B cell (primary cell): Measurements from ENCODE around the gene MAN2A2. TPM values are rescaled to one million over a fixed set of nuclear protein-coding genes. Genes with fewer than 3 reads are reported as not detected.
A peak's percentile ranks its signal among the peaks of the same experiment; 100 is the strongest.

Source experiments
- ATAC-seq: fragments of 200-7000 bp; cut with Tn5 transposase; one replicate; pipeline ENCODE4 v1.10.0; 2021; ENCODE audit warnings: low read depth, mild to moderate bottlenecking, moderate number of reproducible peaks, moderate library complexity
- CTCF ChIA-PET: fragments of 350-600 bp; sonication (Branson Sonifier 250); formaldehyde crosslinking; loops from one replicate; lab custom pipeline; 2021; ENCODE audit warnings: antibody characterized with exemption, inconsistent platforms; lab: Charles Lee
- POLR2A ChIA-PET: fragments of 350-600 bp; sonication (Branson Sonifier 250); formaldehyde crosslinking; loops from one replicate; lab custom pipeline; 2021; ENCODE audit warnings: antibody characterized with exemption; lab: Charles Lee
- DNase-seq: peaks from one replicate; pipeline ENCODE4 v3.0.0; 2013
- H2AFZ ChIP-seq: 2 replicates; pipeline ENCODE4 v1.6.1; 2012; ENCODE audit warnings: mild to moderate bottlenecking, low read depth, low read length; ENCODE audit not compliant: insufficient read depth, poor library complexity, severe bottlenecking
- H3K27ac ChIP-seq, 2 donors: 1 replicate in 1 of 2; 2 replicates in 1 of 2; pipeline ENCODE4 v1.5.1; 2012 to 2013; ENCODE audit warnings: low read length in 2 of 2, mild to moderate bottlenecking in 2 of 2, moderate library complexity in 1 of 2
- H3K27me3 ChIP-seq, 4 experiments: fragments of 200-600 bp in 1 of 4; sonication (generic) in 1 of 4; replicated peaks in 1 of 4; 1 replicate in 2 of 4; 2 replicates in 2 of 4; pipeline versions ENCODE4 v1.6.1 to v1.7.0; 2013 to 2016; ENCODE audit warnings: low read length in 3 of 4, mild to moderate bottlenecking in 2 of 4, mixed read lengths in 1 of 4, moderate library complexity in 1 of 4; ENCODE audit not compliant: insufficient read depth in 4 of 4, control insufficient read depth in 3 of 4; ENCODE audit errors: control extremely low read depth in 1 of 4
- H3K36me3 ChIP-seq, 2 experiments: replicated peaks in 1 of 2; 1 replicate in 1 of 2; 2 replicates in 1 of 2; pipeline versions ENCODE4 v1.6.1 to v1.7.1; 2013; ENCODE audit warnings: low read length in 1 of 2; ENCODE audit not compliant: insufficient read depth in 2 of 2, control insufficient read depth in 1 of 2; ENCODE audit errors: control extremely low read depth in 1 of 2, extremely low read depth in 1 of 2
- H3K4me1 ChIP-seq, 2 donors: fragments of 200-600 bp in 1 of 2; sonication (generic) in 1 of 2; 1 replicate in 1 of 2; 2 replicates in 1 of 2; pipeline versions ENCODE4 v1.5.1 to v1.6.1; 2013 to 2017; ENCODE audit warnings: low read length in 2 of 2; ENCODE audit not compliant: control insufficient read depth in 2 of 2, insufficient read depth in 2 of 2
- H3K4me2 ChIP-seq: replicated peaks from 2 replicates; pipeline ENCODE3; 2012; ENCODE audit warnings: mild to moderate bottlenecking, low read depth, low read length; ENCODE audit not compliant: poor library complexity, severe bottlenecking
- H3K4me3 ChIP-seq, 5 experiments: fragments of 200-600 bp in 1 of 5; sonication (generic) in 1 of 5; 1 replicate in 3 of 5; 2 replicates in 2 of 5; pipeline versions ENCODE4 v1.5.1 to v1.7.0; 2011 to 2016; ENCODE audit warnings: low read length in 4 of 5, mild to moderate bottlenecking in 4 of 5, low read depth in 2 of 5, control low read depth in 1 of 5, moderate library complexity in 1 of 5; ENCODE audit not compliant: insufficient read depth in 1 of 5; ENCODE audit errors: control extremely low read depth in 1 of 5, extremely low read depth in 1 of 5
- H3K79me2 ChIP-seq: fragments of 200-600 bp; sonication (generic); one replicate; pipeline ENCODE4 v1.6.0; 2016; ENCODE audit warnings: low read length; ENCODE audit not compliant: control insufficient read depth, insufficient read depth
- H3K9ac ChIP-seq: fragments of 200-600 bp; sonication (generic); 2 replicates; pipeline ENCODE4 v1.6.1; 2017; ENCODE audit warnings: mild to moderate bottlenecking, low read length, moderate library complexity
- H3K9me3 ChIP-seq, 3 donors: one replicate each; pipeline versions ENCODE4 v1.6.1 to v1.7.1; 2013; ENCODE audit warnings: low read length in 2 of 3; ENCODE audit not compliant: control insufficient read depth in 2 of 3, insufficient read depth in 1 of 3; ENCODE audit errors: control extremely low read depth in 1 of 3
- H4K20me1 ChIP-seq: 2 replicates; pipeline ENCODE4 v1.6.0; 2012; ENCODE audit warnings: mild to moderate bottlenecking, low read length; ENCODE audit not compliant: insufficient read depth, control insufficient read depth, poor library complexity, severe bottlenecking
- H3K27ac Mint-ChIP-seq: one replicate; pipeline ENCODE4 v1.8.0; 2021; ENCODE audit warnings: mixed read lengths
- H3K27me3 Mint-ChIP-seq: one replicate; pipeline ENCODE4 v1.8.0; 2021; ENCODE audit warnings: mixed read lengths
- H3K4me1 Mint-ChIP-seq: one replicate; pipeline ENCODE4 v1.8.0; 2021; ENCODE audit warnings: mixed read lengths
- H3K4me3 Mint-ChIP-seq: one replicate; pipeline ENCODE4 v1.8.0; 2021; ENCODE audit warnings: mixed read lengths
- H3K9me3 Mint-ChIP-seq: one replicate; pipeline ENCODE4 v1.8.0; 2022; ENCODE audit warnings: mixed read lengths; ENCODE audit not compliant: insufficient read depth
- EZH2 ChIP-seq: IDR thresholded peaks from 2 replicates; pipeline ENCODE4 v1.6.1; 2012; ENCODE audit warnings: borderline replicate concordance, low read depth, mild to moderate bottlenecking, moderate library complexity, low read length; ENCODE audit not compliant: insufficient read depth, poor library complexity, severe bottlenecking
- WGBS: methylation state at CpG from one replicate; pipeline ENCODE4 v1.1.5; 2013; ENCODE audit warnings: missing lambda C conversion rate; ENCODE audit not compliant: insufficient coverage; 5-methylcytosine and 5-hydroxymethylcytosine counted together
- intact Hi-C: fragments of 100-400 bp; cut with micrococcal nuclease; formaldehyde crosslinking; loops from one replicate; pipeline ENCODE4 v1.10.0; 2022
- polyA plus RNA-seq: library from polyadenylated mRNA; depleted of rRNA; stranded (reverse); fragments of >200 nt; gene quantifications from 2 replicates; pipeline ENCODE4 v1.2.3, GENCODE V29; 2012
- total RNA-seq, 2 donors: library from RNA; stranded (reverse); fragments of 120-200 nt in 1 of 2; gene quantifications; 1 replicate in 1 of 2; 2 replicates in 1 of 2; pipeline versions ENCODE4 v1.2.3 to v1.2.4, GENCODE V29; 2013 to 2022
- TF ChIP-seq, protein P1 (sequence below): fragments of 200-600 bp; IDR thresholded peaks from one replicate; pipeline ENCODE4 v1.8.0; 2022; ENCODE audit warnings: antibody characterized with exemption, mild to moderate bottlenecking

Gene MAN2A2
- total and polyA plus RNA-seq, 2 donors (not counting 1 experiment from before 2014, with no cell fraction given), result 180 to 234 TPM

GRCh38 chr15:90936823-90937222, 33.7 kb downstream of the MAN2A2 start:
- ChIA-PET POLR2A (interaction anchor here (1.1 kb wide), 2 partner anchors 17 to 20 kb away, joined by 5 to 9 read pairs; no protein-coding TSS in a partner anchor), CTCF (interaction anchor here (1.2 to 9.5 kb wide), 5 partner anchors 18 to 113 kb away, joined by 3 to 260 read pairs (median 7); partner anchors contain the start of genes MAN2A2 and RCCD1)
- Histone ChIP-seq H3K36me3 (peaks cover 3 to 39% of the 10 kb centered on the region in 2 experiments), H3K4me3 (no peak overlapping the region), H2AFZ (no peak overlapping the region), H3K9me3 (no peaks in the 10 kb centered on the region), H3K79me2 (peaks cover 14% of the 10 kb centered on the region), H3K27ac (no peak overlapping the region), H4K20me1 (peaks cover 9% of the 10 kb centered on the region), H3K4me1 (peaks cover 23 to 40% of the 10 kb centered on the region in 2 donors), H3K9ac (no peak overlapping the region), H3K27me3 (no peaks in the 10 kb centered on the region), H3K4me2 (no peak overlapping the region)
- Mint-ChIP-seq H3K27ac (peak overlapping the region; percentile 50), H3K27me3 (no peaks in the 10 kb centered on the region), H3K4me1 (peaks cover 28% of the 10 kb centered on the region), H3K9me3 (no peaks in the 10 kb centered on the region), H3K4me3 (peak overlapping the region; percentile 99)
- intact Hi-C loops, result loop anchor here (10.0 kb wide), 1 partner anchor 1242 kb away; the partner anchor contains the start of genes PEX11A and WDR93
- DNase-seq (no peak), ATAC-seq (no peak)
- WGBS, result 100% methylated on average over 1 of the region's 1 CpG
- TF ChIP-seq, protein P1, sequence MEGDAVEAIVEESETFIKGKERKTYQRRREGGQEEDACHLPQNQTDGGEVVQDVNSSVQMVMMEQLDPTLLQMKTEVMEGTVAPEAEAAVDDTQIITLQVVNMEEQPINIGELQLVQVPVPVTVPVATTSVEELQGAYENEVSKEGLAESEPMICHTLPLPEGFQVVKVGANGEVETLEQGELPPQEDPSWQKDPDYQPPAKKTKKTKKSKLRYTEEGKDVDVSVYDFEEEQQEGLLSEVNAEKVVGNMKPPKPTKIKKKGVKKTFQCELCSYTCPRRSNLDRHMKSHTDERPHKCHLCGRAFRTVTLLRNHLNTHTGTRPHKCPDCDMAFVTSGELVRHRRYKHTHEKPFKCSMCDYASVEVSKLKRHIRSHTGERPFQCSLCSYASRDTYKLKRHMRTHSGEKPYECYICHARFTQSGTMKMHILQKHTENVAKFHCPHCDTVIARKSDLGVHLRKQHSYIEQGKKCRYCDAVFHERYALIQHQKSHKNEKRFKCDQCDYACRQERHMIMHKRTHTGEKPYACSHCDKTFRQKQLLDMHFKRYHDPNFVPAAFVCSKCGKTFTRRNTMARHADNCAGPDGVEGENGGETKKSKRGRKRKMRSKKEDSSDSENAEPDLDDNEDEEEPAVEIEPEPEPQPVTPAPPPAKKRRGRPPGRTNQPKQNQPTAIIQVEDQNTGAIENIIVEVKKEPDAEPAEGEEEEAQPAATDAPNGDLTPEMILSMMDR, result no peak
- no peak for TF ChIP-seq EZH2

- peaks cover 3 to 54% of the 10 kb centered on the region in 2 experiments for H3K36me3 ChIP-seq
- peaks cover 15% of the 10 kb centered on the region for H4K20me1 ChIP-seq
- Mint-ChIP-seq H3K27ac (no peak overlapping the region), H3K9me3 (no peaks in the 10 kb centered on the region), H3K4me3 (no peak overlapping the region), H3K4me1 (peaks cover 23% of the 10 kb centered on the region), H3K27me3 (no peaks in the 10 kb centered on the region)
- H2AFZ ChIP-seq, result no peak overlapping the region
- H3K27ac ChIP-seq, result no peak overlapping the region
- intact Hi-C loops, result loop anchor here (10.0 kb wide), 1 partner anchor 1243 kb away; the partner anchor contains the start of genes PEX11A and WDR93
- TF ChIP-seq EZH2, result no peak
- TF ChIP-seq, protein P1, result no peak
- 96% methylated on average over 3 of the region's 5 CpGs for WGBS
- DNase-seq, result no peak
- peaks cover 18 to 30% of the 10 kb centered on the region in 2 donors for H3K4me1 ChIP-seq
- no peak overlapping the region for H3K9ac ChIP-seq
- ATAC-seq, result no peak
- no peak overlapping the region for H3K4me2 ChIP-seq
- no peaks in the 10 kb centered on the region for H3K27me3 ChIP-seq
- no peaks in the 10 kb centered on the region for H3K9me3 ChIP-seq
- no peak overlapping the region for H3K4me3 ChIP-seq
- peaks cover 18% of the 10 kb centered on the region for H3K79me2 ChIP-seq
- CTCF ChIA-PET, result interaction anchor here (1.3 to 9.5 kb wide), 3 partner anchors 16 to 39 kb away, joined by 3 to 260 read pairs (median 7); partner anchors contain the start of genes MAN2A2 and RCCD1
- POLR2A ChIA-PET, result interaction anchor here (1.1 kb wide), 1 partner anchor 19 kb away, joined by 9 read pairs; no protein-coding TSS in a partner anchor
Measured at GRCh38 chr15:90938261-90938660, 35.2 kb downstream of the MAN2A2 start.
